GM23338 (cell line): ENCODE measurements around the gene RIC3. TPM values are rescaled to one million over a fixed set of nuclear protein-coding genes. Genes with fewer than 3 reads are reported as not detected.

Experiments used
- ATAC-seq: fragments of 200-7000 bp; cut with Tn5 transposase; 3 replicates; pipeline ENCODE4 v1.9.1; 2020
- DNase-seq: peaks from one replicate; pipeline ENCODE4 v3.0.0-alpha.2; 2015; ENCODE audit warnings: low spot score
- H2AFZ ChIP-seq: fragments of 200-600 bp; sonication (generic); 2 replicates; pipeline ENCODE4 v1.8.0; 2016; ENCODE audit warnings: antibody characterized with exemption, mild to moderate bottlenecking, moderate library complexity
- H3F3A ChIP-seq: fragments of 200-600 bp; sonication (generic); replicated peaks from 2 replicates; pipeline ENCODE4 v1.8.0; 2017; ENCODE audit warnings: antibody characterized with exemption, mixed run types, low read depth
- H3K27ac ChIP-seq: fragments of 200-600 bp; sonication (generic); 2 replicates; pipeline ENCODE4 v1.6.1; 2016; ENCODE audit warnings: low read depth
- H3K27me3 ChIP-seq: fragments of 200-600 bp; sonication (generic); 2 replicates; pipeline ENCODE4 v1.8.0; 2016; ENCODE audit warnings: mild to moderate bottlenecking, mixed run types, moderate library complexity; ENCODE audit not compliant: insufficient read depth
- H3K36me3 ChIP-seq: fragments of 200-600 bp; sonication (generic); 2 replicates; pipeline ENCODE4 v1.8.0; 2016; ENCODE audit warnings: mild to moderate bottlenecking; ENCODE audit not compliant: insufficient read depth
- H3K4me1 ChIP-seq: fragments of 200-600 bp; sonication (generic); 2 replicates; pipeline ENCODE4 v1.8.0; 2016; ENCODE audit warnings: mild to moderate bottlenecking, moderate library complexity; ENCODE audit not compliant: insufficient read depth
- H3K4me2 ChIP-seq: fragments of 200-600 bp; sonication (generic); 2 replicates; pipeline ENCODE4 v1.7.1; 2017; ENCODE audit warnings: mixed run types
- H3K4me3 ChIP-seq: fragments of 200-600 bp; sonication (generic); 2 replicates; pipeline ENCODE4 v1.6.1; 2016; ENCODE audit warnings: mixed run types
- H3K79me2 ChIP-seq: fragments of 200-600 bp; sonication (generic); replicated peaks from 2 replicates; pipeline ENCODE4 v1.8.0; 2017; ENCODE audit warnings: mild to moderate bottlenecking; ENCODE audit not compliant: insufficient read depth
- H3K9me2 ChIP-seq: fragments of 200-600 bp; sonication (generic); 2 replicates; pipeline ENCODE4 v1.8.0; 2017; ENCODE audit not compliant: insufficient read depth
- H4K20me1 ChIP-seq: fragments of 200-600 bp; sonication (generic); replicated peaks from 2 replicates; pipeline ENCODE4 v1.8.0; 2017; ENCODE audit warnings: mild to moderate bottlenecking; ENCODE audit not compliant: insufficient read depth
- H3K27ac Mint-ChIP-seq: 2 replicates; pipeline ENCODE4 v1.8.0; 2020; ENCODE audit warnings: inconsistent platforms, mild to moderate bottlenecking, moderate library complexity, mixed read lengths
- H3K27me3 Mint-ChIP-seq: 3 replicates; pipeline ENCODE4 v1.8.0; 2022; ENCODE audit warnings: low read depth, mild to moderate bottlenecking, moderate library complexity, mixed read lengths, inconsistent platforms; ENCODE audit not compliant: insufficient read depth, poor library complexity
- H3K36me3 Mint-ChIP-seq: 3 replicates; pipeline ENCODE4 v1.8.0; 2021; ENCODE audit warnings: low read depth, mild to moderate bottlenecking, inconsistent platforms, moderate library complexity, mixed read lengths
- H3K4me1 Mint-ChIP-seq: 3 replicates; pipeline ENCODE4 v1.8.0; 2020; ENCODE audit warnings: mild to moderate bottlenecking, inconsistent platforms, mixed read lengths
- H3K4me3 Mint-ChIP-seq: 3 replicates; pipeline ENCODE4 v1.8.0; 2021; ENCODE audit warnings: moderate library complexity, mild to moderate bottlenecking, inconsistent platforms, mixed read lengths
- H3K9me3 Mint-ChIP-seq: 3 replicates; pipeline ENCODE4 v1.8.0; 2020; ENCODE audit warnings: moderate library complexity, mild to moderate bottlenecking, inconsistent platforms, mixed read lengths
- CREB1 ChIP-seq: fragments of 250-450 bp; sonication (Bioruptor Pico); IDR thresholded peaks from 2 replicates; pipeline ENCODE4 v1.5.0; 2020; ENCODE audit warnings: low read depth, mild to moderate bottlenecking, moderate library complexity
- CTCF ChIP-seq, 2 experiments: fragments of 200-600 bp in 1 of 2; sonication (generic) in 1 of 2; conservative IDR thresholded peaks; 2 replicates each; pipeline versions ENCODE4 v1.5.1 to v1.6.1; 2016 to 2017; ENCODE audit warnings: antibody characterized with exemption in 2 of 2, low read depth in 2 of 2, mild to moderate bottlenecking in 2 of 2, moderate library complexity in 1 of 2
- ETS1 ChIP-seq: IDR thresholded peaks from 2 replicates; pipeline ENCODE4 v1.6.1; 2016; ENCODE audit warnings: antibody characterized with exemption
- EZH2 ChIP-seq: fragments of 200-600 bp; sonication (generic); IDR thresholded peaks from one replicate; pipeline ENCODE4 v1.8.0; 2017; ENCODE audit warnings: antibody characterized with exemption, mild to moderate bottlenecking, low read depth; ENCODE audit not compliant: unreplicated experiment
- NANOG ChIP-seq: IDR thresholded peaks from 2 replicates; pipeline ENCODE4 v1.6.1; 2016; ENCODE audit warnings: antibody characterized with exemption, borderline replicate concordance
- POLR2AphosphoS5 ChIP-seq: IDR thresholded peaks from 2 replicates; pipeline ENCODE4 v1.6.1; 2016; ENCODE audit warnings: antibody characterized with exemption, low read depth
- STAT1 ChIP-seq: IDR thresholded peaks from one replicate; pipeline ENCODE4 v1.6.1; 2016; ENCODE audit warnings: antibody characterized with exemption; ENCODE audit not compliant: unreplicated experiment
- ZNF462 ChIP-seq: fragments of 250-450 bp; sonication (Bioruptor Pico); IDR thresholded peaks from 2 replicates; pipeline ENCODE4 v1.5.0; 2020; ENCODE audit warnings: mild to moderate bottlenecking, moderate library complexity
- polyA plus RNA-seq: library from polyadenylated mRNA; unstranded; fragments of >200 nt; fragmentation: Nextera tagmentation; extraction: Ambion mirVana; gene quantifications from 2 replicates; pipeline ENCODE4 v1.2.1, GENCODE V29; 2016
- total RNA-seq: library from RNA; depleted of rRNA; stranded (reverse); fragments of >200 nt; shearing (Covaris generic); gene quantifications from 2 replicates; pipeline ENCODE4 v1.2.3, GENCODE V29; 2014

Gene RIC3
- total and polyA plus RNA-seq, 2 experiments from 2014 or later: 17.8 to 21.3 TPM

GRCh38 chr11:8098879-8099278 is 69.9 kb downstream of the RIC3 start (continued):
- TF ChIP-seq ETS1: no peak
- no peak for TF ChIP-seq CTCF (conservative IDR thresholded peaks at IDR 0.05; ENCODE audit: low read depth in 2 of 2)
- TF ChIP-seq CREB1 (CRISPR knock-in tag): no peak
- no peak for TF ChIP-seq NANOG

GRCh38 chr11:8098361-8098760 is 70.5 kb downstream of the RIC3 start:
- Mint-ChIP-seq H3K4me3 (no peak overlapping the region), H3K27me3 (peaks cover 7% of the 10 kb centered on the region), H3K4me1 (no peaks in the 10 kb centered on the region), H3K9me3 (no peaks in the 10 kb centered on the region), H3K27ac (no peak overlapping the region), H3K36me3 (peaks cover 30% of the 10 kb centered on the region)
- Histone ChIP-seq H4K20me1 (peaks cover 4% of the 10 kb centered on the region; the same call in 1 of the 2 replicates), H3K36me3 (peaks cover 10% of the 10 kb centered on the region), H3K4me2 (no peak overlapping the region), H3K27ac (no peak overlapping the region), H3K9me2 (no peaks in the 10 kb centered on the region), H3K4me1 (no peaks in the 10 kb centered on the region), H2AFZ (no peak overlapping the region), H3F3A (no peaks in the 10 kb centered on the region), H3K4me3 (no peak overlapping the region), H3K27me3 (no peaks in the 10 kb centered on the region), H3K79me2 (no peaks in the 10 kb centered on the region)
- DNase-seq (no peak), ATAC-seq (no peak)
- no peak for TF ChIP-seq STAT1
- no peak for TF ChIP-seq CREB1 (CRISPR knock-in tag)
- TF ChIP-seq EZH2: no peak
- no peak for TF ChIP-seq CTCF (conservative IDR thresholded peaks at IDR 0.05; ENCODE audit: low read depth in 2 of 2)
- TF ChIP-seq POLR2AphosphoS5: no peak
- no peak for TF ChIP-seq ZNF462 (CRISPR knock-in tag)
